H9 (cell line): Measurements from ENCODE around the gene AQP5. TPM values are rescaled to one million over a fixed set of nuclear protein-coding genes. Genes with fewer than 3 reads are reported as not detected.

Experiments used
- DNase-seq: peaks from one replicate; pipeline ENCODE4 v3.0.0-alpha.2; 2017
- H2AFZ ChIP-seq: one replicate; pipeline ENCODE4 v1.6.1; 2013; ENCODE audit warnings: mild to moderate bottlenecking, low read length, control low read depth, moderate library complexity
- H2AK5ac ChIP-seq: 2 replicates; pipeline ENCODE4 v1.6.1; 2013; ENCODE audit warnings: low read length, control low read depth, mixed read lengths; ENCODE audit not compliant: insufficient read length
- H2BK120ac ChIP-seq: one replicate; pipeline ENCODE4 v1.6.1; 2013; ENCODE audit warnings: low read depth, mild to moderate bottlenecking, low read length, control low read depth, inconsistent platforms; ENCODE audit not compliant: poor library complexity, severe bottlenecking
- H2BK12ac ChIP-seq: 2 replicates; pipeline ENCODE4 v1.6.1; 2013; ENCODE audit warnings: low read length, control low read depth, mixed read lengths, low read depth; ENCODE audit not compliant: insufficient read length
- H2BK15ac ChIP-seq: 2 replicates; pipeline ENCODE4 v1.6.1; 2013; ENCODE audit warnings: low read depth, low read length, control low read depth
- H2BK20ac ChIP-seq: one replicate; pipeline ENCODE4 v1.6.1; 2013; ENCODE audit warnings: low read depth, mild to moderate bottlenecking, low read length, control low read depth, inconsistent platforms; ENCODE audit not compliant: poor library complexity, severe bottlenecking
- H2BK5ac ChIP-seq: 2 replicates; pipeline ENCODE4 v1.6.1; 2013; ENCODE audit warnings: low read length, control low read depth, mixed read lengths; ENCODE audit not compliant: insufficient read length
- H3K14ac ChIP-seq: 2 replicates; pipeline ENCODE4 v1.6.1; 2013; ENCODE audit warnings: low read length, control low read depth; ENCODE audit not compliant: insufficient read depth
- H3K18ac ChIP-seq: 2 replicates; pipeline ENCODE4 v1.6.1; 2013; ENCODE audit warnings: low read depth, mild to moderate bottlenecking, mixed read lengths, low read length, control low read depth; ENCODE audit not compliant: insufficient read length
- H3K23ac ChIP-seq: 2 replicates; pipeline ENCODE4 v1.6.1; 2013; ENCODE audit warnings: low read length, control low read depth, mixed read lengths, low read depth; ENCODE audit not compliant: insufficient read length
- H3K23me2 ChIP-seq: 2 replicates; pipeline ENCODE4 v1.6.1; 2013; ENCODE audit warnings: low read depth, mild to moderate bottlenecking, mixed read lengths, low read length, control low read depth; ENCODE audit not compliant: insufficient read length, poor library complexity, severe bottlenecking
- H3K27ac ChIP-seq: 2 replicates; pipeline ENCODE4 v1.5.1; 2013; ENCODE audit warnings: low read length, control low read depth, mixed read lengths, low read depth; ENCODE audit not compliant: insufficient read length
- H3K27me3 ChIP-seq: 2 replicates; pipeline ENCODE4 v1.6.1; 2013; ENCODE audit warnings: low read length, control low read depth, inconsistent platforms; ENCODE audit not compliant: insufficient read depth
- H3K4ac ChIP-seq: 2 replicates; pipeline ENCODE4 v1.6.1; 2013; ENCODE audit warnings: low read depth, mild to moderate bottlenecking, control low read depth, inconsistent platforms, low read length, moderate library complexity
- H3K4me1 ChIP-seq: 2 replicates; pipeline ENCODE4 v1.6.1; 2013; ENCODE audit warnings: low read length, control low read depth, inconsistent platforms; ENCODE audit not compliant: insufficient read depth
- H3K4me2 ChIP-seq: 2 replicates; pipeline ENCODE4 v1.6.1; 2013; ENCODE audit warnings: low read length, control low read depth, mixed read lengths; ENCODE audit not compliant: insufficient read length, insufficient read depth
- H3K56ac ChIP-seq: 2 replicates; pipeline ENCODE4 v1.6.1; 2013; ENCODE audit warnings: low read depth, mild to moderate bottlenecking, mixed read lengths, low read length, control low read depth; ENCODE audit not compliant: insufficient read length
- H3K79me1 ChIP-seq: 2 replicates; pipeline ENCODE4 v1.6.1; 2013; ENCODE audit warnings: low read depth, mild to moderate bottlenecking, moderate library complexity, low read length, control low read depth, inconsistent platforms; ENCODE audit not compliant: insufficient read depth, poor library complexity, severe bottlenecking
- H3K79me2 ChIP-seq: 2 replicates; pipeline ENCODE4 v1.6.1; 2013; ENCODE audit warnings: low read length, control low read depth, inconsistent platforms; ENCODE audit not compliant: insufficient read depth
- H3K9ac ChIP-seq: 2 replicates; pipeline ENCODE4 v1.6.1; 2013; ENCODE audit warnings: low read length, control low read depth, mixed read lengths; ENCODE audit not compliant: insufficient read length; ENCODE audit errors: extremely low read depth
- H3K9me3 ChIP-seq: one replicate; pipeline ENCODE4 v1.6.1; 2013; ENCODE audit warnings: low read depth, low read length, inconsistent platforms; ENCODE audit not compliant: control insufficient read depth
- H3T11ph ChIP-seq: one replicate; pipeline ENCODE4 v1.6.1; 2013; ENCODE audit warnings: mild to moderate bottlenecking, low read length, control low read depth, inconsistent platforms
- H4K20me1 ChIP-seq: one replicate; pipeline ENCODE4 v1.6.1; 2013; ENCODE audit not compliant: control insufficient read depth, insufficient read length, insufficient read depth
- H4K5ac ChIP-seq: 2 replicates; pipeline ENCODE4 v1.6.1; 2013; ENCODE audit warnings: low read depth, mild to moderate bottlenecking, mixed read lengths, low read length, control low read depth; ENCODE audit not compliant: insufficient read length
- H4K8ac ChIP-seq: replicated peaks from 2 replicates; pipeline ENCODE4 v1.6.1; 2013; ENCODE audit warnings: low read length, control low read depth, mixed read lengths, low read depth; ENCODE audit not compliant: insufficient read length
- H4K91ac ChIP-seq: 2 replicates; pipeline ENCODE4 v1.6.1; 2013; ENCODE audit warnings: low read depth, mild to moderate bottlenecking, moderate library complexity, mixed read lengths, low read length, control low read depth; ENCODE audit not compliant: insufficient read length
- H3K27ac Mint-ChIP-seq, 3 experiments: 2 replicates in 2 of 3; 3 replicates in 1 of 3; pipeline ENCODE4 v1.8.0; 2020 to 2021; ENCODE audit warnings: mixed read lengths in 3 of 3, mild to moderate bottlenecking in 1 of 3, moderate library complexity in 1 of 3
- H3K27me3 Mint-ChIP-seq: 2 replicates; pipeline ENCODE4 v1.8.0; 2021; ENCODE audit warnings: low read depth, mild to moderate bottlenecking, moderate library complexity, mixed read lengths
- H3K36me3 Mint-ChIP-seq, 3 experiments: 2 replicates in 2 of 3; 3 replicates in 1 of 3; pipeline ENCODE4 v1.8.0; 2020 to 2021; ENCODE audit warnings: low read depth in 3 of 3, mixed read lengths in 3 of 3; ENCODE audit not compliant: insufficient read depth in 1 of 3
- H3K4me1 Mint-ChIP-seq, 2 experiments: 2 replicates each; pipeline ENCODE4 v1.8.0; 2020; ENCODE audit warnings: mixed read lengths in 2 of 2
- H3K4me3 Mint-ChIP-seq, 2 experiments: 2 replicates in 1 of 2; 3 replicates in 1 of 2; pipeline ENCODE4 v1.8.0; 2020 to 2021; ENCODE audit warnings: mild to moderate bottlenecking in 2 of 2, mixed read lengths in 2 of 2, moderate library complexity in 1 of 2
- H3K9me3 Mint-ChIP-seq, 2 experiments: 2 replicates in 1 of 2; 3 replicates in 1 of 2; pipeline ENCODE4 v1.8.0; 2020; ENCODE audit warnings: mild to moderate bottlenecking in 2 of 2, mixed read lengths in 2 of 2, moderate library complexity in 1 of 2
- CTCF ChIP-seq: fragments of 200-600 bp; sonication (generic); conservative IDR thresholded peaks from 3 replicates; pipeline ENCODE4 v1.8.0; 2021; ENCODE audit warnings: antibody characterized with exemption, mild to moderate bottlenecking
- WGBS: extraction: QIAGEN DNeasy Blood & Tissue Kit; methylation state at CpG from one replicate; pipeline ENCODE4 v1.1.7; 2013; ENCODE audit warnings: missing lambda C conversion rate, low lambda C conversion rate, mixed read lengths; ENCODE audit not compliant: insufficient read length; ENCODE audit errors: extremely low coverage; 5-methylcytosine and 5-hydroxymethylcytosine counted together
- total RNA-seq: library from RNA; stranded (reverse); gene quantifications from 2 replicates; pipeline ENCODE4 v1.2.1, GENCODE V29; 2021

AQP5 gene
- total RNA-seq, 1 experiment from 2014 or later, result 2.8 TPM

GRCh38 chr12:49933796-49934195 lies 27.9 kb upstream of the AQP5 start:
- no peak overlapping the region for H3K56ac ChIP-seq
- no peak overlapping the region for H2BK5ac ChIP-seq
- no peak overlapping the region for H3K9ac ChIP-seq
- no peak overlapping the region for H3K4me2 ChIP-seq
- no peaks in the 10 kb centered on the region for H3K79me2 ChIP-seq
- H3K27ac ChIP-seq, result no peak overlapping the region
- no peaks in the 10 kb centered on the region for H3K23me2 ChIP-seq
- no peak overlapping the region for H2AFZ ChIP-seq
- no peak overlapping the region for H2BK12ac ChIP-seq
- no peak overlapping the region for H2BK20ac ChIP-seq
- H3K4me3 Mint-ChIP-seq, result no peak overlapping the region
- no peak overlapping the region for H4K91ac ChIP-seq
- no peak overlapping the region for H2BK15ac ChIP-seq
- no peak overlapping the region for H3K14ac ChIP-seq
- no peak overlapping the region for H4K8ac ChIP-seq
- TF ChIP-seq CTCF, result no peak
- no peak overlapping the region for H2BK120ac ChIP-seq
- no peaks in the 10 kb centered on the region for H3K79me1 ChIP-seq
- no CpG with 5 or more reads among the region's 5 CpGs for WGBS
- H3K27me3 ChIP-seq, result no peaks in the 10 kb centered on the region
- H3K36me3 Mint-ChIP-seq, result no peaks in the 10 kb centered on the region
- DNase-seq, result no peak
- H3T11ph ChIP-seq, result no peak overlapping the region
- H3K4ac ChIP-seq, result no peak overlapping the region
- H3K23ac ChIP-seq, result no peak overlapping the region
- H3K4me1 Mint-ChIP-seq, result peaks cover 4 to 10% of the 10 kb centered on the region in 2 experiments
- H3K18ac ChIP-seq, result no peak overlapping the region
- H4K5ac ChIP-seq, result no peak overlapping the region
- H3K9me3 ChIP-seq, result no peaks in the 10 kb centered on the region
- H4K20me1 ChIP-seq, result no peaks in the 10 kb centered on the region
- peak overlapping the region in 1 of 3 experiments; percentile 51; a peak in 1 of 7 replicates for H3K27ac Mint-ChIP-seq
- H3K9me3 Mint-ChIP-seq, result no peaks in the 10 kb centered on the region
- peaks cover 4% of the 10 kb centered on the region for H3K27me3 Mint-ChIP-seq
- no peak overlapping the region for H2AK5ac ChIP-seq
- no peaks in the 10 kb centered on the region for H3K4me1 ChIP-seq
